Immature natural killer cell (primary cell): ENCODE results near the gene NTSR1. TPM values are rescaled to one million over a fixed set of nuclear protein-coding genes. Genes with fewer than 3 reads are reported as not detected.

ENCODE experiments used
- DNase-seq, 3 donors: peaks; one replicate each; pipeline ENCODE4 v3.0.0; 2022; ENCODE audit warnings: mixed read lengths in 1 of 3
- H3K27ac Mint-ChIP-seq, 6 donors: one replicate each; pipeline ENCODE4 v1.8.0; 2020; ENCODE audit warnings: mixed read lengths in 6 of 6, mild to moderate bottlenecking in 5 of 6, inconsistent platforms in 4 of 6, moderate library complexity in 3 of 6
- H3K27me3 Mint-ChIP-seq, 3 donors: one replicate each; pipeline ENCODE4 v1.8.0; 2020 to 2021; ENCODE audit warnings: low read depth in 3 of 3, mild to moderate bottlenecking in 3 of 3, mixed read lengths in 3 of 3, moderate library complexity in 3 of 3, inconsistent platforms in 1 of 3
- H3K36me3 Mint-ChIP-seq, 3 donors: one replicate each; pipeline ENCODE4 v1.8.0; 2020; ENCODE audit warnings: mixed read lengths in 3 of 3, inconsistent platforms in 2 of 3, mild to moderate bottlenecking in 2 of 3
- H3K4me1 Mint-ChIP-seq, 2 donors: one replicate each; pipeline ENCODE4 v1.8.0; 2020; ENCODE audit warnings: inconsistent platforms in 2 of 2, mild to moderate bottlenecking in 2 of 2, mixed read lengths in 2 of 2, moderate library complexity in 1 of 2
- H3K4me3 Mint-ChIP-seq, 5 donors: one replicate each; pipeline ENCODE4 v1.8.0; 2020; ENCODE audit warnings: mild to moderate bottlenecking in 5 of 5, mixed read lengths in 5 of 5, inconsistent platforms in 3 of 5, moderate library complexity in 3 of 5
- H3K9me3 Mint-ChIP-seq, 6 donors: one replicate each; pipeline ENCODE4 v1.8.0; 2020; ENCODE audit warnings: mild to moderate bottlenecking in 6 of 6, mixed read lengths in 6 of 6, inconsistent platforms in 4 of 6, moderate library complexity in 3 of 6
- polyA plus RNA-seq, 3 donors: library from polyadenylated mRNA; unstranded; fragments of 300-500 nt; fragmentation: Illumina TruSeq; gene quantifications; one replicate each; pipeline ENCODE4 v1.2.3, GENCODE V29; 2021

The NTSR1 gene
- polyA plus RNA-seq, 3 donors from 2014 or later = not detected

DNA sequence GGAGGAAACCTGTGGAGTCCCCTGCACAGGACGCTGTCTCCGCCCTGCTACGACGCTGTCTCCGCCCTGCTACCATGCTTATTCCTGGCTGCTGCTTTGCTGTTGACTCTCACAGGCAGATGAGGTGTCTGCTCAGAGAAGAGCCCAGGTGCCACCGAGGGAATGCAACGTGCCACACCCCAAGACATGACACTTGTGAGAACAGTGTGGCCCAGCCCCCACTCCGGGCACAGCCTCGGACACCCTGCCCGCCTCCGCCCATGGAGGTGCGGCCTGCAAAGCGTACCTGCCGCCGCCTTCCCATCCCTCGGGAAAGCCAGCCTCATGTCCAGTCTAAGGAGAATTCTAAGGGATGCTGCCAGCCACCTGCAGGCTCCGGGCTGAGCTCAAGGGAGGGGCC, 72.1 kb downstream of the NTSR1 start:
- Mint-ChIP-seq H3K4me1 (peaks cover 14 to 25% of the 10 kb centered on the region in 2 donors), H3K27ac (no peak overlapping the region), H3K4me3 (no peak overlapping the region), H3K27me3 (no peaks in the 10 kb centered on the region), H3K9me3 (no peaks in the 10 kb centered on the region), H3K36me3 (no peaks in the 10 kb centered on the region)
- DNase-seq = no peak

DNA sequence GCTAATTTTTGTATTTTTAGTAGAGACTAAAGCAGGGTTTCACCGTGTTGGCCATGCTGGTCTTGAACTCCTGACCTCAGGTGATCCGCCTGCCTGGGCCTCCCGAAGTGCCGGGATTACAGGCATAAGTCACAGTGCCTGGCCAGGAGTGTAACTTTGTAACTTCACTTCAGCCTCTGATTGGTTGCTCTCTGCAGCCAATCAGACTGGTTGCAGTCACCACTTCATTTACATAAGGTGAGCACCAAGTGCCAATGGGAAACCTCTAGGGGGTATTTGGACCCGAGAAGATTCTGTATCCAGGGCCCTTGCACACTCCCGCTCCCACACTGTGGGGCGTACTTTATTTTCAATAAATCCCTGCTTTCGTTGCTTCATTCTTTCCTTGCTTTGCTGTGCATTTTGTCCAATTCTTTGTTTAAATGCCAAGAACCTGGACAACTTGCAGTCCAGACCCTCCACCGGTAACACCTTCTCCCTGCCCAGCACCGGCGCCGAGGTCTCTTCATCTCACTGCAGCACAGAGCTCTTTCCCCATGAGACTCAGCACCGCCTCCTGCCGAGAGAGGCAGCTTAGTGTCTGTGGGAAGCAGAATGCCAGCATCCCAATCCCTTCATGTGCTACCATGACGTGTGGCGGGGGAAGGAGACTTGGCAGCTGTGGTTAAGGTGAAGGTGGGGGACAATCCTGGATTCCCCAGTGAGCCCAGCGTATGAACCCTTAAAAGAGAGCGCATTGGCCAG, 73.7 kb downstream of the NTSR1 start:
- H3K4me3 Mint-ChIP-seq = no peak overlapping the region
- peaks cover 2 to 10% of the 10 kb centered on the region in 2 donors for H3K4me1 Mint-ChIP-seq
- H3K36me3 Mint-ChIP-seq = no peaks in the 10 kb centered on the region
- H3K27ac Mint-ChIP-seq = no peak overlapping the region
- no peak for DNase-seq
- H3K9me3 Mint-ChIP-seq = no peaks in the 10 kb centered on the region
- H3K27me3 Mint-ChIP-seq = no peaks in the 10 kb centered on the region

DNA sequence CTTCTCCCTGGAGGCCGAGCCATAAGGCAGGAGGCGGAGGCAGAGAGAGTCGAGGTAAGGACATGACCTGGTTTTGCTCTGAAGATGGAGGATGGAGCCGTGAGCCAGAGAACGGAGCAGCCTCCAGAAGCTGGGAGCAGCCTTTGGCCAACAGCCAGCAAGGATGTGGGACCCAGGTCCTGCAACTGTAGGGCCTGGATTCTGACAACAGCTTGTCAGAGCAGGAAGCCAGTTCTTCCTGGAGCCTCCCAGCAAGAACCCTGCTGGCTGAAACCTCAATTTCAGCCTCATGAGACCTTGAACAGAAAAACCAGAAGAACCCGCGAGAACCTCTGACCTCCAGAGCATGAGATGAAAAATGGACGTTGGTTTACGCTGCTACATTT, 74.2 kb downstream of the NTSR1 start:
- peaks cover 0 to 2% (median 0%) of the 10 kb centered on the region in 3 donors for H3K27me3 Mint-ChIP-seq
- H3K9me3 Mint-ChIP-seq = no peaks in the 10 kb centered on the region
- no peak for DNase-seq
- H3K4me1 Mint-ChIP-seq = peaks cover 0 to 6% of the 10 kb centered on the region in 2 donors
- no peak overlapping the region for H3K27ac Mint-ChIP-seq
- H3K36me3 Mint-ChIP-seq = no peaks in the 10 kb centered on the region
- no peak overlapping the region for H3K4me3 Mint-ChIP-seq

DNA sequence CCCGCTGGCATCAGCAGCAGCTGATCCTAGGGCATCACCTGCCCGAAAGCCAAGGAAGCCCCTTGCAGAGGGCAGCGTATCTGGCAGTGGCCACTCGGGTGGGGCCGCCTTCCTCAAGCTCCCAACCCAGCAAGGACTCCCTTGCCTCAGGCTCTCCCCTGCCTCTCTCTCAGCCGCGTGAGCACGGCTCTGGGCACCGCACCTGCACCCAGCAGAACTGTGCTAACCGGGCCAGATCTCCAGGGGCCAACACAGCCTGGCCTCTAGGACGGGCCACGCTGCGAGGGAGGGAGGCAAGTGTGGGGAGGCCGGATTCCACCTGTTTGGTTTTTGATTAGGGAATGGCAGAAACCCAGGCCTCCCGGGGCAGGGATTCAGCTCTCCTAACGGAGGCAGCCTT, 75.9 kb downstream of the NTSR1 start:
- Mint-ChIP-seq H3K36me3 (no peaks in the 10 kb centered on the region), H3K4me3 (no peak overlapping the region)

DNA sequence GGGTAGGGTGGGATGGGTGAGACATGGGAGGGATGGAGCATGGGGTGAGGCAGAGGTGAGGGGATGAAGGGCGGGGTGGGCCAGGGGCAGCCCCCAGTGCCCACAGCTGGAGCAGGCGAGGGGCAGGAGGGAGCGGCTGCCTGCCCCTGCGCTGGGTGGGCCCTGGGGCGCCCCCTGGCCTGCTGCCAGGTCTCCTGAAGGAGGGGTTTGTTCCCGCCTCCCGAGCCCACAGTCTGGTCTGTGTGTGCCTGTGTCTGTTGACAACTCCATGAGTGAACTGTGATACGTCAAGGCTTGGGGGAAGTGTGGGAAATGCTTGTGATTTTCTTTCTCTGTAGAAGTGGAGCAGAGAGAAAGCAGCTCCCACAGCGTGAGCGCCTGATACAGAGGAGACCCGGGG, 76.8 kb downstream of the NTSR1 start:
- Mint-ChIP-seq H3K27ac (no peak overlapping the region), H3K36me3 (no peaks in the 10 kb centered on the region), H3K9me3 (no peaks in the 10 kb centered on the region), H3K27me3 (peaks cover 0 to 2% (median 0%) of the 10 kb centered on the region in 3 donors), H3K4me3 (no peak overlapping the region), H3K4me1 (no peaks in the 10 kb centered on the region)
- DNase-seq = no peak

More for the DNA sequence above, 75.9 kb downstream of the NTSR1 start:
- Mint-ChIP-seq H3K27ac (no peak overlapping the region), H3K9me3 (no peaks in the 10 kb centered on the region), H3K27me3 (peaks cover 0 to 2% (median 0%) of the 10 kb centered on the region in 3 donors), H3K4me1 (no peaks in the 10 kb centered on the region)
- DNase-seq = no peak

DNA sequence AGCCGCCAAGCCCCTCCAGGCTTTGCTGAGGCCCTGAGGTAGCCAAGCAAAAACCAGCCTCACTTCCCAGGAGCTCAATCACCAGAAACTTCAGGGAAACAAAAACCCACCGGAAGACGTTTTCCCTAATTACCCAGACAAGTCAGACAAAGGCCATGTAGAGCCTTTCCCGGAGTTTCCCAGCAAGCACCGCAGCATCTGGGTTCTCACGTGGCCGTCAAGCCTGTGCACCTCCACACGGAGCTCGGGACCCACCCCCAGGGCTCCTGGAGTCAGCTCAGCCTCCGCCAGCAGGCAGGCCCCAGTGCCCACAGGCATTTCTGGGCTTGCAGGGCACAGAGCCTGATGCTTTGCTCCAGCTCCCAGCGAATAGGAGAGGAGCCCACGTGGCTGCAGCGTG, 77.5 kb downstream of the NTSR1 start:
- no peaks in the 10 kb centered on the region for H3K9me3 Mint-ChIP-seq
- no peak for DNase-seq
- no peak overlapping the region for H3K27ac Mint-ChIP-seq

DNA sequence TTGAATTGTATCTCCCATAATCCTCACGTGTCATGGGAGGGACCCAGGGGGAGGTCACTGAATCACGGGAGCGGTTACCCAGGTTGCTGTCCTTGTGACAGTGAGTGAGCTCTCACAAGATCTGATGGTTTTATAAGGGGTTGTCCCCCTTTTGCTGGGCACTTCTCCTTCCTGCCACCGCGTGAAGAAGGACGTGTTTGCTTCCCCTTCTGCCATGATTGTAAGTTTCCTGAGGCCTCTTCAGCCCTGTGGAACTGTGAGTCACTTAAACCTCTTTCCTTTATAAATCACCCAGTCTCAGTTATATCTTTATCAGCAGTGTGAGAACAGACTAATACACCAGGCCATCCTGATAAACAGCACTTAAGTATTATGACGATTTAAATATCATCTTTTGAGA, 78.7 kb downstream of the NTSR1 start:
- no peak overlapping the region for H3K27ac Mint-ChIP-seq
- H3K36me3 Mint-ChIP-seq = no peaks in the 10 kb centered on the region
- DNase-seq = no peak

More for the DNA sequence above, 77.5 kb downstream of the NTSR1 start:
- peaks cover 0 to 2% (median 0%) of the 10 kb centered on the region in 3 donors for H3K27me3 Mint-ChIP-seq
- peaks cover under 1% of the 10 kb centered on the region in 2 donors for H3K4me1 Mint-ChIP-seq
- H3K36me3 Mint-ChIP-seq = no peaks in the 10 kb centered on the region
- H3K4me3 Mint-ChIP-seq = no peak overlapping the region

DNA sequence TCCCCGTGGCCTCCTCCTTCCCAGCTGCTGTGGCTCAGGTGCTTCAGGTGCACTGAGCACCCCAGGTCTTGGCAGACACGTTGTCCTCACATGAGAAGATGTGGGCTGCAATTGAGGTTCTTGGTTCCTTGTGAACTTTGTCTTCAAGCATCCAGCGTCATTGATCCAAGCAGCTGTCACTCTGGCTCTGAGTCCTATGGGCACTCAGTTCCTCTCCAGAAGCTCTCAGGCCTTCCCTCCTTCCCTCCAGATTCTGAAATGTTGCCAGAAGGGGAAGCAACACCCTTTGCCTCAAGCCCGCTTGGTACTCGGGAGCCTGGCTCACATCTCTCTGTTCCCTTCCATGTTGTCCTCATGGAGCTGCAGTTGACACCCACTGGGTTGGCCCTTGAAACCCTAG, 79.2 kb downstream of the NTSR1 start:
- H3K27ac Mint-ChIP-seq = peak overlapping the region in 1 of 6 donors; percentile 83
- H3K4me1 Mint-ChIP-seq = peaks cover 7 to 14% of the 10 kb centered on the region in 2 donors
- no peaks in the 10 kb centered on the region for H3K36me3 Mint-ChIP-seq
- no peak for DNase-seq
- peaks cover 0 to 8% (median 3%) of the 10 kb centered on the region in 3 donors for H3K27me3 Mint-ChIP-seq
- no peaks in the 10 kb centered on the region for H3K9me3 Mint-ChIP-seq
- H3K4me3 Mint-ChIP-seq = no peak overlapping the region

More for the DNA sequence above, 78.7 kb downstream of the NTSR1 start:
- Mint-ChIP-seq H3K4me1 (peaks cover 7 to 9% of the 10 kb centered on the region in 2 donors), H3K4me3 (no peak overlapping the region), H3K27me3 (peaks cover 0 to 6% (median 3%) of the 10 kb centered on the region in 3 donors), H3K9me3 (no peaks in the 10 kb centered on the region)

DNA sequence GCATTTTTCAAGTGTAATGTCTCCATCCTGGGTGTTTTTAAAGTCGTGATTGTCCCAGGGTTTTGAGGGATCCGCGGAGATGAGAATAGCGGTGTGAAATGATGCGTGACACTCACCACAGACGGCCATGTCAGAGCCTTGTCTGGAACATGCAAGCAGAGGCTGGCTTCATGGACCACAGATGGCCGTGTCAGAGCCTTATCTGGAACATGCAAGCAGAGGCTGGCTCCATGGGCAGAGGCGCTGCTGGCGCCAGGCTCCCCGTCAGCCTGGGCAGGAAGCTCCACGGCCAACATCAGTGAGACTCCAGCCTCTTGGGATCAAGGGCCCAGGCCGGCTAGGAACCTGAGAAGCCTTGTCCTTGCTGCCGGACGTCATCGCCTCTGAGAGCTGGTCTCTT, 80.0 kb downstream of the NTSR1 start:
- no peaks in the 10 kb centered on the region for H3K9me3 Mint-ChIP-seq
- H3K27me3 Mint-ChIP-seq = peaks cover 0 to 8% (median 3%) of the 10 kb centered on the region in 3 donors
- no peak for DNase-seq
- no peak overlapping the region for H3K27ac Mint-ChIP-seq
- H3K4me1 Mint-ChIP-seq = peaks cover 13 to 22% of the 10 kb centered on the region in 2 donors
- no peak overlapping the region for H3K4me3 Mint-ChIP-seq
- H3K36me3 Mint-ChIP-seq = no peaks in the 10 kb centered on the region

DNA sequence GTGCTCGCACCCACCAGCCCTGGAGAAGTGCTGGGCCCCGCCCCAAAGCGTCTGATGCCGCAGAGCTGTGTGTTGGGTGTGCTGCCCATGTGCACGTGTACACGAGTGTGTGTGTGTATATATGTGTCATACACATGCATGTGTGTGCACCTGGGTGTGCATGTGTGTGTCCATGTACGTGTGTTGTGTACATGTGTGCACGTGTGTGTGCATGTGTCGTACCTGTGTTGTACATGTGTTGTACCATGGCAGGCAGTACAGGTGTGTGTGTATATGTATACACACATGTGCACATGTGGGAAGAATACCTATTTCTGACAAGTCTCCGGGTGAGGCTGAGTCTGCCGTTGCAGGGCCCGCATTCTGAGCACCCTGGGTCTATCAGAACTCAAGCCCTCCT, 81.4 kb downstream of the NTSR1 start:
- Mint-ChIP-seq H3K36me3 (no peaks in the 10 kb centered on the region), H3K27ac (no peak overlapping the region), H3K27me3 (peaks cover 9 to 18% (median 9%) of the 10 kb centered on the region in 3 donors)

DNA sequence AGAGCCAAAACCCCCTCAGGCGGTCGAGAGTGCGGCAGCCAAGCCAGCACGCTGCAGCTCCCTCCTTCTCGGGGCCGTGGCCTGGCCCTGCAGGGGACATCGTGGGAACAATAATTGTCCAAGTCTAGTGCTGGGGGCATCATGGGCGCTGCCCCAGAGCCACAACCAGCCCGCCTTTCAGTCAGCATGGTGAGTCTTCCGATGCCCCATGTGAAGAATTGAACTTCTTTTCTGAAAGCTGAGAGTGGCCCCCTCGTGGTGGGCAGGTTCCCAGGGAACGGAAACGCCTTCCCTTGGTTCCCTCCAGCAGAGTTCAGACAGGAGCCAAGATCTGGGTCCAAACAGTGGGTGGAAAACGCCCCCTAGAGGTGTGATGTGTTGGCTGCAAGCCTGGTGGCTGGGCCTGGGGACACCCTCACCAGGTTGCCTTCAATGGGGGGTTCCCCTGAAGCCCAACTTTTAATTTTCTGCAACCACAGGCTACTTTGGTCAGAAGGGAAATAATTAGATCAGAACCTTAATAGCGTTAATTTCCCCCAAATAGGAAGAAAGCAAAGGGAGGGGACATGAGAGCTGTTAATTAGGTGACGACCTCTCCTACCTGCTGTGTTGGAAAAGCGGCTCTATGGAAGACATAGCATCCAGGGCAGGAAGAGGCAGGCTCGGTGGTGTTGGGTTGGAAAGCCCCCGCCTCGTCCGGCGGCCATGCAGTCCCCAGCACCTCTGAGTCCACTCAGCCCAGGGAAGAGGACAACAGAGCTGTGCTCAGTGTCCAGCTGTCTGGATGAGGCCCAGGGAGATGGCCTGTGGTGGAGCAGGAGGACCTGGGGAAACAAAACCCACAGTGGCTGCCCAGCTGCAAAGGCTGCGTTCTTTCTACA, 82.9 kb downstream of the NTSR1 start:
- Mint-ChIP-seq H3K9me3 (no peaks in the 10 kb centered on the region), H3K27ac (peak overlapping the region; percentile 10 to 88 (median 56)), H3K4me1 (peaks cover 23 to 33% of the 10 kb centered on the region in 2 donors), H3K4me3 (peak overlapping the region in 2 of 5 donors; percentile 54 to 67), H3K27me3 (peaks cover 13 to 22% (median 14%) of the 10 kb centered on the region in 3 donors), H3K36me3 (no peaks in the 10 kb centered on the region)
- peak; percentile 55 to 65 (median 57) for DNase-seq

More for the DNA sequence above, 81.4 kb downstream of the NTSR1 start:
- Mint-ChIP-seq H3K4me3 (no peak overlapping the region), H3K9me3 (no peaks in the 10 kb centered on the region), H3K4me1 (peaks cover 16 to 29% of the 10 kb centered on the region in 2 donors)
- DNase-seq = no peak

DNA sequence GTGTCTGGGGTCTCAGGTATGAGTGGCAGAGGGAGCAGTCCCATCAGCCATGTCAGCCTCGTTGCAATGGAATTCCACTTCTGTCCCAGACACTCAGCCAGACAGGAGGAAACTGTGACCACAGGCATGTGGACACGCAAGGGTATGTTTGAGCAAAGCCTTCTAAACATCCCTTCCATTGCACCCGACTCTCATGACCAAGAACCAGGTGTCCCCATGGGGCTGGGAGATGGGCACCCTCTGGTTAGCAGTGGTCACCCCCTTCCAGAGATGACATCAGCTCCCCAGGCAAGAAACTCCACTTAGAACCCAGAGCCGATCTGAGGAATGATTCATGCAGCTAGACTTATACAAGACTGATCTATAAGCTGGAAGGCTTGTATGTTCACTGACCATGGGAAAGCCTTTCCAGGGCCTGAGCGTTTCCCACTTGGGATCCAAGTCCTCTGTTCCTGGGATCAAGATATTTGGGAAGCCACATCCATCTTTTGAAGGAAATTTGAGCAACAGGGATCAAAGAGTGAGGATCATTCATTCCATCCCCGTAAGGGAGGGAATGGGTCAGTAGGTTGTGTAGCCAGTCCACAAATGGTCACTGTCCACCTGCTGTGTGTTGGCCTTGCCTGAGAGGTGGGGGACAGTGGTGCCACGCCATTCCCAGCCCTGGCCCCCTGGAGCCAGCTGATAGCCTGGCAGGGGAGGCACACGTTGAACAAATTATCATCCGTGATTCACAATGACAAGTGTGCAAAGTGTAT, 83.7 kb downstream of the NTSR1 start:
- DNase-seq = no peak
- H3K4me1 Mint-ChIP-seq = peaks cover 23 to 37% of the 10 kb centered on the region in 2 donors
- no peaks in the 10 kb centered on the region for H3K36me3 Mint-ChIP-seq
- no peaks in the 10 kb centered on the region for H3K9me3 Mint-ChIP-seq
- H3K27me3 Mint-ChIP-seq = peaks cover 15 to 23% (median 16%) of the 10 kb centered on the region in 3 donors
- H3K4me3 Mint-ChIP-seq = peak overlapping the region in 3 of 5 donors; percentile 30 to 55 (median 51)
- peak overlapping the region; percentile 81 to 95 (median 92) for H3K27ac Mint-ChIP-seq

DNA sequence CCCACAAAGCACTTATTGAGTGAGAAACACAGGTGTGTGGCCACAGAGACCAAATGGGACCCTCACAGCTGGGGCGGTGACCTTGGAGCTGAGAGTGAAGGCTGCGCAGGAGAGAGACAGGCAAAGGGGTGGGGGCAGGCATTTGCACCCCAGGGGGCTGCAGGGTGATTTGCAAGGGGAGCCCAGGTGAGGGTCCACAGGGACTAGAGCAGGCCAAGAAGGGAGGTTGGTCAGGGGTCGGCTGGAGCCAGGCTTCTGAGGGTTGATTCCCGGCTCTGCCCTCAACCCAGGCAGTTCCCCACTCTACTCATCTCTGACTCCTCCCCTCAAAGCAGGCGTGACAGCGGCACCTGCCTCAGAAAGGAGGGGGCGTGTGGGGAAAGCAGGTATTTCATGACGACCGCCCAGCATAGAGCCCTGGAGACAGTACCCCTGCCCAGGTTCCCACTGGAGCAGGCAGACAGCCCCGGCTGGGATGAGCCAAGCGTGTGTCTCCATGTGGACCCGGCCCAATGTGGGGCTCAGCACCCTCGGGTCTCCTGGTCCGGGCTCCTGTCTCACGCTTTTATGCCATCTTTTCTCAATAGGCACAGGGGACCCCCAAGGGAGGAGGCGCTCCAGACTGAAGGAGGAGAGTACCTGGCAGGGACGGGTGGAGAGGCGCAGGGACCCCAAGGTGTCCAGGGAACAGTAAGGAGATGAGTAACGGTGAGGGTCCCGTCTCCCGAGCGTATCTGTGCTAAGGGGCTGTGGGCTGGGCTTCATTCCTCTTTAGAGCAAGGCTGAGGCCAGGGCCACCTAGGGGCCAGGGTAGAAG, 84.5 kb downstream of the NTSR1 start:
- Mint-ChIP-seq H3K9me3 (no peaks in the 10 kb centered on the region), H3K27ac (peak overlapping the region; percentile 82 to 96 (median 94)), H3K4me1 (peaks cover 24 to 44% of the 10 kb centered on the region in 2 donors), H3K4me3 (peak overlapping the region; percentile 66 to 92 (median 81)), H3K36me3 (peaks cover 0 to 3% (median 0%) of the 10 kb centered on the region in 3 donors), H3K27me3 (peaks cover 15 to 21% (median 16%) of the 10 kb centered on the region in 3 donors)
- DNase-seq = no peak
